Heart right ventricle (tissue), 16 donors: ENCODE results near the gene ZNF616. TPM values are rescaled to one million over a fixed set of nuclear protein-coding genes. Genes with fewer than 3 reads are reported as not detected.

Experiments used
- ATAC-seq, 8 donors: fragments of 200-7000 bp; cut with Tn5 transposase; one replicate each; pipeline ENCODE4 v1.9.1; 2020; ENCODE audit warnings: mild to moderate bottlenecking in 8 of 8, moderate library complexity in 8 of 8, moderate number of reproducible peaks in 1 of 8
- DNase-seq, 2 donors: peaks; one replicate each; pipeline ENCODE4 v3.0.0-alpha.2; 2020
- H3K27ac ChIP-seq, 10 donors: fragments of 200-600 bp; sonication (generic) in 2 of 10; one replicate each; pipeline versions ENCODE4 v1.5.0 to v1.8.0; 2020 to 2022; ENCODE audit warnings: mild to moderate bottlenecking in 3 of 10
- H3K27me3 ChIP-seq, 7 donors: fragments of 200-600 bp; one replicate each; pipeline ENCODE4 v1.8.0; 2021 to 2022; ENCODE audit warnings: mild to moderate bottlenecking in 2 of 7
- H3K36me3 ChIP-seq, 9 donors: fragments of 200-600 bp; sonication (generic) in 1 of 9; one replicate each; pipeline versions ENCODE4 v1.5.0 to v1.8.0; 2020 to 2022; ENCODE audit warnings: mild to moderate bottlenecking in 2 of 9
- H3K4me1 ChIP-seq, 9 donors: fragments of 200-600 bp; sonication (generic) in 1 of 9; one replicate each; pipeline versions ENCODE4 v1.5.0 to v1.8.0; 2020 to 2022; ENCODE audit warnings: mild to moderate bottlenecking in 4 of 9
- H3K4me3 ChIP-seq, 10 donors: fragments of 200-600 bp; sonication (generic) in 2 of 10; one replicate each; pipeline versions ENCODE4 v1.5.0 to v1.8.0; 2020 to 2022; ENCODE audit warnings: mild to moderate bottlenecking in 7 of 10, moderate library complexity in 2 of 10
- H3K9me3 ChIP-seq, 11 donors: fragments of 200-600 bp in 10 of 11; sonication (generic) in 2 of 11; one replicate each; pipeline versions ENCODE4 v1.5.0 to v1.8.0; 2013 to 2022; ENCODE audit warnings: mild to moderate bottlenecking in 2 of 11, control low read depth in 1 of 11, moderate library complexity in 1 of 11
- WGBS, 2 donors: extraction: QIAGEN DNeasy Blood & Tissue Kit; methylation state at CpG; one replicate each; pipeline ENCODE4 v1.1.7; 2013; ENCODE audit warnings: inconsistent platforms in 1 of 2; 5-methylcytosine and 5-hydroxymethylcytosine counted together
- intact Hi-C, 10 donors: fragments of 100-400 bp; cut with DNase I; formaldehyde crosslinking; loops; one replicate each; pipeline versions ENCODE4 v1.11.1 to v1.14.2; 2022
- polyA plus RNA-seq, 2 donors: library from polyadenylated mRNA; stranded (reverse); fragments of 200-250 nt; gene quantifications; one replicate each; pipeline ENCODE4 v1.2.3, GENCODE V29; 2013
- total RNA-seq, 10 donors: library from RNA; stranded (reverse); fragmentation: NEBNext Ultra II Directional in 3 of 10; extraction: Animal tissue kit (Norgen Biotek cat#: 25700) in 3 of 10; gene quantifications; one replicate each; pipeline versions ENCODE4 v1.2.1 to v1.2.4, GENCODE V29; 2021 to 2023
- TF ChIP-seq, protein P1 (sequence below), 9 donors: fragments of 200-600 bp; sonication (generic) in 2 of 9; IDR thresholded peaks; one replicate each; pipeline versions ENCODE4 v1.5.0 to v1.8.0; 2021 to 2022; ENCODE audit warnings: antibody characterized with exemption in 9 of 9, mild to moderate bottlenecking in 5 of 9, moderate library complexity in 1 of 9
- donor health status: Arrhythmogenic right ventricular cardiomyopathy.
- donor health status: ischemic (EF 13 %, LVEDD 7.1; RV severe dilation, severe dysfunction).
- donor health status: healthy with polysubstance abuse.
- donor health status: DM: no; HTN: yes; CAD: no.
- donor health status: DM: no; HTN: no; CAD: no.
- donor health status: ischemic (EF 25% LVEDD 6.9; RV normal size, moderate dysfunction).
- donor health status: ischemic (EF 25% LVEDD 5.7; RV mildly dilated, moderate dysfunction).
- donor health status: healthy.
- donor health status: DM: yes; HTN: yes; CAD: no.
- donor health status: Ischemic cardiomyopathy.
- donor health status: ischemic (EF 35%, LVEDD 5.7; RV mildly dilated, moderate dysfunction).
- donor health status: nonischemic (EF 11% LVEDD 7.7; RV severe dilation, severe dysfunction).
- donor health status: DM: yes; HTN: yes; CAD: no.
- donor health status: PGD.
- donor health status: ischemic (EF 29% LVEDD 5.4; RV normal size, mild dysfunction).
- donor health status: nonischemic (EF 23%, LVEDD 6.1; RV moderate dilation, normal function).

ZNF616 gene
- total and polyA plus RNA-seq, 12 donors, result 1.6 to 8.0 (median 6.3) TPM

DNA sequence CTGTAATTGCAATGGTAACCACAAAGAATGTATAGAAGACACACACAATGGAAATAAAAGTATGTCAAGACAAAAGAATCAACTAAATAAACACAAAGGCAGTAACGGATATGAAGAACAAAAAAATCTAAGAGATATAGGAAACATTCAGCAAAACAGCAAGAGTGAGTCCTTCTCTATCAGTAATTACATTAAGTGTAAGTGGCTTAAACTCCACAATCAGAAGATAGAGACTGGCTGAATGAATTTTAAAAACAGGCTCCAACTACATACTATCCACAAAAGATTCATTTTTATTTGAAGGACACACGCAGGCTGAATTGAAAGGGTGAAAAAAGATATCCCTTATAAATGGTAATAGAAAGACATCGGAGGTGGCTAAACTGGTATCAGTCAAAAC lies 19.5 kb downstream of the ZNF616 start:
- ATAC-seq (no peak), DNase-seq (no peak)
- H3K4me1 ChIP-seq, result no peaks in the 10 kb centered on the region
- H3K27ac ChIP-seq, result no peak overlapping the region
- peaks cover 7 to 100% (median 98%) of the 10 kb centered on the region in 9 donors for H3K36me3 ChIP-seq
- TF ChIP-seq, protein P1, sequence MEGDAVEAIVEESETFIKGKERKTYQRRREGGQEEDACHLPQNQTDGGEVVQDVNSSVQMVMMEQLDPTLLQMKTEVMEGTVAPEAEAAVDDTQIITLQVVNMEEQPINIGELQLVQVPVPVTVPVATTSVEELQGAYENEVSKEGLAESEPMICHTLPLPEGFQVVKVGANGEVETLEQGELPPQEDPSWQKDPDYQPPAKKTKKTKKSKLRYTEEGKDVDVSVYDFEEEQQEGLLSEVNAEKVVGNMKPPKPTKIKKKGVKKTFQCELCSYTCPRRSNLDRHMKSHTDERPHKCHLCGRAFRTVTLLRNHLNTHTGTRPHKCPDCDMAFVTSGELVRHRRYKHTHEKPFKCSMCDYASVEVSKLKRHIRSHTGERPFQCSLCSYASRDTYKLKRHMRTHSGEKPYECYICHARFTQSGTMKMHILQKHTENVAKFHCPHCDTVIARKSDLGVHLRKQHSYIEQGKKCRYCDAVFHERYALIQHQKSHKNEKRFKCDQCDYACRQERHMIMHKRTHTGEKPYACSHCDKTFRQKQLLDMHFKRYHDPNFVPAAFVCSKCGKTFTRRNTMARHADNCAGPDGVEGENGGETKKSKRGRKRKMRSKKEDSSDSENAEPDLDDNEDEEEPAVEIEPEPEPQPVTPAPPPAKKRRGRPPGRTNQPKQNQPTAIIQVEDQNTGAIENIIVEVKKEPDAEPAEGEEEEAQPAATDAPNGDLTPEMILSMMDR (IDR thresholded peaks at IDR 0.05), result no peak
- no peaks in the 10 kb centered on the region for H3K27me3 ChIP-seq
- peaks cover 2 to 100% (median 67%) of the 10 kb centered on the region in 11 donors for H3K9me3 ChIP-seq
- no peak overlapping the region for H3K4me3 ChIP-seq
- intact Hi-C loops, result no loop called here
- 98% methylated on average over 3 of the region's 3 CpGs for WGBS, 2 donors

DNA sequence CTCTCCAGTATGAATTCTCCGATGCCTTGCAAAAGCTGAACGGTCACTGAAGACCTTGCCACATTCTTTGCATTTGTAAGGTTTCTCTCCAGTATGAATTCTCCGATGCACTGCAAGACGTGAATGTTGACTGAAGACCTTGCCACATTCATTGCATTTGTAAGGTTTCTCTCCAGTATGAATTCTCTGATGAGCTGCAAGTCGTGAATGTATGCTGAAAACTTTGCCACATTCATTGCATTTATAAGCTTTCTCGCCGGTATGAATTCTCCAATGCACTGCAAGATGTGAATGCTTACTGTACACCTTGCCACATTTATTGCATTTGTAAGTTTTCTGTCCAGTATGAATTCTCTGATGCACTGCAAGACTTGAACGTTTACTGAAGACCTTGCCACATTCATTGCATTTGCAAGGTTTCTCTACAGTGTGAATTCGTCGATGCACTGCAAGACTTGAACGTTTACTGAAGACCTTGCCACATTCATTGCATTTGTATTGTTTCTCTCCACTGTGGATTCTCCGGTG lies 24.1 kb downstream of the ZNF616 start:
- 99% methylated on average over 12 of the region's 12 CpGs for WGBS, 2 donors
- no peaks in the 10 kb centered on the region for H3K27me3 ChIP-seq
- no peak for ATAC-seq
- intact Hi-C loops, result loop anchor here in 1 of 10 donors (10.0 kb wide), 1 partner anchor 141 kb away; no protein-coding TSS in a partner anchor
- peaks cover 7 to 76% (median 63%) of the 10 kb centered on the region in 9 donors for H3K36me3 ChIP-seq
- peaks cover 13 to 100% (median 100%) of the 10 kb centered on the region in 11 donors for H3K9me3 ChIP-seq
- DNase-seq, result no peak
- H3K4me1 ChIP-seq, result no peaks in the 10 kb centered on the region
- no peak overlapping the region for H3K27ac ChIP-seq
- TF ChIP-seq, protein P1 (IDR thresholded peaks at IDR 0.05), result no peak
- H3K4me3 ChIP-seq, result no peak overlapping the region

DNA sequence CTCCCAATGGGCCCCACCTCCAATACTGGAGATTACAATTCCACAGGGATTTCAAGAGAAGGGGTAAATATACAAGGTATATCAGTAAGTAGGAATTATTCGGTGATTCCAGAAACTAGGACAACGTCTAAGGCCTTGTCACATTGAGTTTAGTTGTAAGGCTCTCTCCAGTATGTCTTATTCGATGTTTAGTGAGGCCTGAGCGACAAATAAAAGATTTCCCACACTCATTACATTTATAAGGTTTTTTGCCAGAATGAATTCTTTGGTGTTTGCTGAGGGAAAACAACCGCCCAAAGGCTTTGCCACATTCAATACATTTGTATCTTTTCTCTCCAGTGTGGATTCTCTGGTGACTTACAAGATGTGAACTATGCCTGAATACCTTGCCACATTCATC lies 25.0 kb downstream of the ZNF616 start:
- intact Hi-C loops, result loop anchor here in 1 of 10 donors (10.0 kb wide), 1 partner anchor 140 kb away; no protein-coding TSS in a partner anchor
- Histone ChIP-seq H3K9me3 (peaks cover 13 to 100% (median 98%) of the 10 kb centered on the region in 11 donors), H3K27me3 (no peaks in the 10 kb centered on the region), H3K4me1 (no peaks in the 10 kb centered on the region), H3K27ac (no peak overlapping the region), H3K4me3 (no peak overlapping the region), H3K36me3 (peaks cover 7 to 67% (median 54%) of the 10 kb centered on the region in 9 donors)
- no peak for DNase-seq
- TF ChIP-seq, protein P1 (IDR thresholded peaks at IDR 0.05), result no peak
- WGBS, 2 donors, result 98 to 99% methylated on average over 5 of the region's 5 CpGs
- ATAC-seq, result no peak

DNA sequence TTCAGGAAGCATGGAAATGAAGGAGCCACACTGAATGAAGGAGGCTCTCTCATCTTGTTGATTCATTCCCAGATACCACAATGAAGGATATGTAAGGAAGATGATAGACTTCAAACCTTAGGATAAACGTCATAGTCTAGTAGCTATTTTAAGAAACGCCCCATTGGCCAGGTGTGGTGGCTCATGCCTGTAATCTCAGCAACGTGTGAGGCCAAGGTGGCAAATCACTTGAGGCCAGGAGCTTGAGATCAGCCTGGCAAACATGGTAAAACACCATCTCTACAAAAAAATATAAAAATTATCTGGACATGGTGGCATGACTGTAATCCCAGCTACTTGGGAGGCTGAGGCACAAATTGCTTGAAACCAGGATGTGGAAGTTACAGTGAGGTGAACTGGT lies 27.1 kb downstream of the ZNF616 start:
- intact Hi-C loops, result loop anchor here in 1 of 10 donors (10.0 kb wide), 1 partner anchor 138 kb away; no protein-coding TSS in a partner anchor
- no peaks in the 10 kb centered on the region for H3K4me1 ChIP-seq
- H3K4me3 ChIP-seq, result no peak overlapping the region
- no peak for DNase-seq
- TF ChIP-seq, protein P1 (IDR thresholded peaks at IDR 0.05), result no peak
- peaks cover 13 to 100% (median 95%) of the 10 kb centered on the region in 11 donors for H3K9me3 ChIP-seq
- H3K27ac ChIP-seq, result no peak overlapping the region
- H3K36me3 ChIP-seq, result peaks cover 7 to 47% (median 34%) of the 10 kb centered on the region in 9 donors
- H3K27me3 ChIP-seq, result no peaks in the 10 kb centered on the region
- no peak for ATAC-seq
- WGBS, 2 donors, result 82 to 89% methylated on average over 3 of the region's 3 CpGs
